OCI-LY1 (cell line): Measurements from ENCODE around the gene TRIM2.

ENCODE experiments used
- H2AFZ ChIP-seq: fragments of 200-600 bp; sonication (generic), shearing (Covaris generic); 2 replicates; pipeline ENCODE4 v1.6.0; 2014; ENCODE audit warnings: antibody characterized with exemption, mild to moderate bottlenecking, low read length
- H3F3A ChIP-seq: fragments of 200-600 bp; sonication (generic), shearing (Covaris generic); 2 replicates; pipeline ENCODE4 v1.6.0; 2014; ENCODE audit warnings: mild to moderate bottlenecking, antibody characterized with exemption, low read length, moderate library complexity; ENCODE audit not compliant: insufficient read depth
- H3K27ac ChIP-seq: fragments of 200-600 bp; sonication (generic); 2 replicates; pipeline ENCODE4 v1.5.1; 2014; ENCODE audit warnings: low read length, mixed run types, mild to moderate bottlenecking, low read depth; ENCODE audit not compliant: poor library complexity, severe bottlenecking
- H3K27me3 ChIP-seq: fragments of 200-600 bp; sonication (generic); 2 replicates; pipeline ENCODE4 v1.6.0; 2014; ENCODE audit warnings: antibody characterized with exemption, mild to moderate bottlenecking, low read length, moderate library complexity; ENCODE audit not compliant: insufficient read depth
- H3K36me3 ChIP-seq: fragments of 200-600 bp; sonication (generic); 2 replicates; pipeline ENCODE4 v1.6.1; 2014; ENCODE audit warnings: mild to moderate bottlenecking, antibody characterized with exemption, low read length, moderate library complexity, mixed read lengths; ENCODE audit not compliant: insufficient read depth
- H3K4me1 ChIP-seq: fragments of 200-600 bp; sonication (generic); 2 replicates; pipeline ENCODE4 v1.5.1; 2014; ENCODE audit warnings: mild to moderate bottlenecking, low read length, moderate library complexity; ENCODE audit not compliant: insufficient read depth, severe bottlenecking
- H3K4me2 ChIP-seq: fragments of 200-600 bp; sonication (generic), shearing (Covaris generic); 2 replicates; pipeline ENCODE4 v1.6.1; 2014; ENCODE audit warnings: low read length
- H3K4me3 ChIP-seq: fragments of 200-600 bp; sonication (generic); 2 replicates; pipeline ENCODE4 v1.5.1; 2014; ENCODE audit warnings: low read length, low read depth, mild to moderate bottlenecking, mixed read lengths; ENCODE audit not compliant: poor library complexity, severe bottlenecking
- H3K79me2 ChIP-seq: fragments of 200-600 bp; shearing (Covaris generic); 2 replicates; pipeline ENCODE4 v1.6.1; 2016; ENCODE audit warnings: mixed run types, low read length, mixed read lengths; ENCODE audit not compliant: insufficient read depth
- H3K9ac ChIP-seq: fragments of 200-600 bp; sonication (generic), shearing (Covaris generic); 2 replicates; pipeline ENCODE4 v1.6.1; 2014; ENCODE audit warnings: mild to moderate bottlenecking, low read length, mixed read lengths
- H3K9me2 ChIP-seq: fragments of 200-600 bp; sonication (generic), shearing (Covaris generic); 2 replicates; pipeline ENCODE4 v1.6.1; 2014; ENCODE audit warnings: low read depth, mild to moderate bottlenecking, low read length, mixed read lengths
- H3K9me3 ChIP-seq: fragments of 200-600 bp; shearing (Covaris generic); 2 replicates; pipeline ENCODE4 v1.6.1; 2014; ENCODE audit warnings: low read length, mixed read lengths
- H4K20me1 ChIP-seq: fragments of 200-600 bp; sonication (generic), shearing (Covaris generic); 2 replicates; pipeline ENCODE4 v1.6.0; 2016; ENCODE audit warnings: mild to moderate bottlenecking, low read length; ENCODE audit not compliant: insufficient read depth
- EZH2 ChIP-seq: fragments of 200-600 bp; sonication (generic), shearing (Covaris generic); IDR thresholded peaks from 2 replicates; pipeline ENCODE4 v1.8.0; 2017; ENCODE audit warnings: borderline replicate concordance, mixed run types, mild to moderate bottlenecking, antibody characterized with exemption, low read length, moderate library complexity, mixed read lengths
- TF ChIP-seq, protein P1 (sequence below): fragments of 200-600 bp; sonication (generic), shearing (Covaris generic); IDR thresholded peaks from 2 replicates; pipeline ENCODE4 v1.5.1; 2017; ENCODE audit warnings: mild to moderate bottlenecking, antibody characterized with exemption, low read length, moderate library complexity, mixed read lengths

TRIM2 gene

DNA sequence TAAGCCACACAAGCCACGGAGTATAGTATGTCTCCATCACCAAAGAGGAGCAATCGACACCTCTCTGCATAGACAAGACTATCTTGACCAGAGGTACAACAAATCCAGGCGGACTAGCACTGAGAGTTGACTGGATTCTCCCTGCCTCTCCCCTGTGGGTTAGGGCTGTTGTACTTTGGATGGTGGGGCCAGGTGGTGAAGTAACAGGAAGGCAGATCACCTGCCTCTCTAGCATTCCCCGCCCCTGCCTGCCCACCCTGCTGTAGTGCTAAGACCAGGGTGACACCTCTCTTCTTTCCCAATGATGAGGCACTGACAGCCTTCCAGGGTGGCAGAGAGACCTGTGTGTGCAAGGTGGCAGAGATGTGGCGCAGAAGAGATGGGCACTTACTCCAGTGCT lies 47.5 kb upstream of the TRIM2 start:
- Histone ChIP-seq H3K4me1 (peaks cover 26% of the 10 kb centered on the region), H4K20me1 (no peaks in the 10 kb centered on the region), H3K4me2 (no peak overlapping the region)

DNA sequence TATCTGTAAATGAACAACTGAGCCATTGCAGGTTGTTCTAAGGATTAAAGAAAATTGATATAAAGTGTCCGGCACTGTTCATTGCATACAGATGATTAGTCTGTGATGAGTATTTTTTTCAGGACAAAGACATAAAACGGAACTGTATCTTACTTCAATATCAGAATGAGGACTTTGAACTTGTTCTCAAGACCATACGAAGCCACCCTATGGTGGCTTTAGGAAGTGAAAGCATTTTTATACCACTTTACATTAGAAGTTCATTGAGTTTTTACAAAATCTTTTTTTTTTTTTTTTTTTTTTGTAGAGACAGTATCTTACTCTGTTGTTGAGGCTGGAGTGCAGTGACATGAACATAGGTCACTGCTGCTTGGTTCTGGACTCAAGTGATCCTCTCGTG lies 45.2 kb upstream of the TRIM2 start:
- Histone ChIP-seq H3K27ac (no peak overlapping the region), H3K4me3 (no peak overlapping the region), H3K27me3 (peaks cover 4% of the 10 kb centered on the region; the same call in 1 of the 2 replicates), H3F3A (no peaks in the 10 kb centered on the region), H3K9me2 (no peaks in the 10 kb centered on the region), H3K36me3 (no peaks in the 10 kb centered on the region), H2AFZ (no peak overlapping the region), H3K9me3 (no peaks in the 10 kb centered on the region), H3K79me2 (no peaks in the 10 kb centered on the region), H3K4me1 (peaks cover 4% of the 10 kb centered on the region), H3K9ac (no peak overlapping the region), H4K20me1 (no peaks in the 10 kb centered on the region), H3K4me2 (no peak overlapping the region)
- TF ChIP-seq EZH2, result no peak
- TF ChIP-seq, protein P1, sequence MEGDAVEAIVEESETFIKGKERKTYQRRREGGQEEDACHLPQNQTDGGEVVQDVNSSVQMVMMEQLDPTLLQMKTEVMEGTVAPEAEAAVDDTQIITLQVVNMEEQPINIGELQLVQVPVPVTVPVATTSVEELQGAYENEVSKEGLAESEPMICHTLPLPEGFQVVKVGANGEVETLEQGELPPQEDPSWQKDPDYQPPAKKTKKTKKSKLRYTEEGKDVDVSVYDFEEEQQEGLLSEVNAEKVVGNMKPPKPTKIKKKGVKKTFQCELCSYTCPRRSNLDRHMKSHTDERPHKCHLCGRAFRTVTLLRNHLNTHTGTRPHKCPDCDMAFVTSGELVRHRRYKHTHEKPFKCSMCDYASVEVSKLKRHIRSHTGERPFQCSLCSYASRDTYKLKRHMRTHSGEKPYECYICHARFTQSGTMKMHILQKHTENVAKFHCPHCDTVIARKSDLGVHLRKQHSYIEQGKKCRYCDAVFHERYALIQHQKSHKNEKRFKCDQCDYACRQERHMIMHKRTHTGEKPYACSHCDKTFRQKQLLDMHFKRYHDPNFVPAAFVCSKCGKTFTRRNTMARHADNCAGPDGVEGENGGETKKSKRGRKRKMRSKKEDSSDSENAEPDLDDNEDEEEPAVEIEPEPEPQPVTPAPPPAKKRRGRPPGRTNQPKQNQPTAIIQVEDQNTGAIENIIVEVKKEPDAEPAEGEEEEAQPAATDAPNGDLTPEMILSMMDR, result peak; percentile 34; the same call in 1 of the 2 replicates

More for the DNA sequence above, 47.5 kb upstream of the TRIM2 start:
- Histone ChIP-seq H3K27me3 (peaks cover 4% of the 10 kb centered on the region; the same call in 1 of the 2 replicates), H3K9me2 (no peaks in the 10 kb centered on the region), H3K79me2 (no peaks in the 10 kb centered on the region), H3K27ac (no peak overlapping the region), H3F3A (no peaks in the 10 kb centered on the region), H2AFZ (no peak overlapping the region), H3K9me3 (no peaks in the 10 kb centered on the region), H3K4me3 (no peak overlapping the region), H3K36me3 (no peaks in the 10 kb centered on the region), H3K9ac (no peak overlapping the region)
- TF ChIP-seq, protein P1, result no peak
- TF ChIP-seq EZH2, result no peak

DNA sequence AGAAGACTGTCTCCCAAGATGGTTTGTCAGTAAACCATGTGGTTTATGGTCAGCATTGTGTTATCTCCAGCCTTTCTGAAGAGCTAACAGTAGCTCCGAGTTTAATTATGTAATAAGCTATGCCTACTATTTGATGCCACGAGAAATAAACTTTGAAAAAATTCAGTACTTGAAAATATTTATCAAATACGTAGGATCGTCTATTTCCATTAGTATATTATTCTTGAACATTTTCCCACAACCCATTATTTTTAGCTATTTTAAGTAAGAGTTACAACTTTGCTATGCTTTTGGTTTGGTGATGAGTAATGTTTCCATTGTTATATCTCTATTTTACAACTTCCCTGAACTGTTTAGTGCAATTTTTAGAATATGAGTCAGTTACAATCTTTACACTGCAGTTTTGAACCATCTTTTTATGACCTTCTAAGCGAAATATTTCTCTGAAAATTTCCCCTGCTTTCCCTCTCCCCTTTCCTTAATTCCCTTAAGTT lies 44.5 kb upstream of the TRIM2 start:
- Histone ChIP-seq H2AFZ (no peak overlapping the region), H3K9me2 (no peaks in the 10 kb centered on the region), H3K4me1 (no peaks in the 10 kb centered on the region), H3K27me3 (peaks cover 4% of the 10 kb centered on the region; the same call in 1 of the 2 replicates), H3F3A (no peaks in the 10 kb centered on the region), H3K36me3 (no peaks in the 10 kb centered on the region), H3K4me3 (no peak overlapping the region), H3K4me2 (no peak overlapping the region), H3K27ac (no peak overlapping the region), H4K20me1 (no peaks in the 10 kb centered on the region), H3K9me3 (no peaks in the 10 kb centered on the region), H3K9ac (no peak overlapping the region), H3K79me2 (no peaks in the 10 kb centered on the region)
- TF ChIP-seq EZH2, result no peak
- TF ChIP-seq, protein P1, result no peak
